ENCODE data around the gene MEIS1.

Gene MEIS1

GRCh38 chr2:66578687-66579106 lies 143.8 kb downstream of the MEIS1 start:
- Histone ChIP-seq H3K9ac (ENCODE audit: low read length) (peak overlapping the region; percentile 84), H3K23ac (ENCODE audit: low read length in 2 of 2) (no peak overlapping the region), H3K4ac (ENCODE audit: low read depth in 1 of 2, low read length in 2 of 2) (no peak overlapping the region), H2BK12ac (ENCODE audit: low read length in 2 of 2) (no peak overlapping the region), H2BK120ac (ENCODE audit: low read depth, low read length) (no peak overlapping the region), H3K9me3 (ENCODE audit: control insufficient read depth, low read length) (no peaks in the 10 kb centered on the region), H3K14ac (ENCODE audit: low read length in 2 of 2) (no peak overlapping the region), H2AK5ac (ENCODE audit: low read length, severe bottlenecking) (no peak overlapping the region), H2AFZ (ENCODE audit: low read depth, low read length) (no peak overlapping the region), H3K36me3 (ENCODE audit: control insufficient read depth in 1 of 2, insufficient read depth in 2 of 2, low read depth in 1 of 2, low read length in 2 of 2) (no peaks in the 10 kb centered on the region), H2BK15ac (ENCODE audit: low read depth, poor library complexity, severe bottlenecking) (no peak overlapping the region), H3K18ac (ENCODE audit: low read depth in 1 of 2, low read length in 2 of 2) (peak overlapping the region in 1 of 2 experiments; percentile 7), H3K79me1 (replicated peaks; ENCODE audit: low read length, poor library complexity, severe bottlenecking) (no peaks in the 10 kb centered on the region), H3K27ac (ENCODE audit: low read length, poor library complexity, severe bottlenecking) (no peak overlapping the region), H3K27me3 (ENCODE audit: control insufficient read depth in 1 of 2, insufficient read depth in 1 of 2, low read length in 2 of 2) (peaks cover 35 to 67% of the 10 kb centered on the region in 2 experiments), H4K91ac (ENCODE audit: low read length) (no peak overlapping the region), H3K4me1 (ENCODE audit: control insufficient read depth, insufficient read depth, low read depth, low read length) (peaks cover 34% of the 10 kb centered on the region), H2BK5ac (ENCODE audit: low read depth, low read length, poor library complexity, severe bottlenecking) (no peak overlapping the region), H3K4me2 (ENCODE audit: low read length, poor library complexity, severe bottlenecking) (no peak overlapping the region), H3K4me3 (ENCODE audit: insufficient read depth in 1 of 2, low read depth in 1 of 2, low read length in 2 of 2) (peak overlapping the region in 1 of 2 experiments; percentile 82), H4K8ac (ENCODE audit: low read length) (no peak overlapping the region)
- 22% methylated on average over 6 of the region's 10 CpGs for WGBS
- no peak for DNase-seq

GRCh38 chr2:66579186-66580126 lies 144.5 kb downstream of the MEIS1 start:
- no peaks in the 10 kb centered on the region for H3K36me3 ChIP-seq (ENCODE audit: control insufficient read depth in 1 of 2, insufficient read depth in 2 of 2, low read depth in 1 of 2, low read length in 2 of 2)
- no peaks in the 10 kb centered on the region for H3K9me3 ChIP-seq (ENCODE audit: control insufficient read depth, low read length)
- H3K14ac ChIP-seq (ENCODE audit: low read length in 2 of 2) = no peak overlapping the region
- no peak overlapping the region for H4K91ac ChIP-seq (ENCODE audit: low read length)
- no peak overlapping the region for H3K18ac ChIP-seq (ENCODE audit: low read depth in 1 of 2, low read length in 2 of 2)
- H3K79me1 ChIP-seq (replicated peaks; ENCODE audit: low read length, poor library complexity, severe bottlenecking) = no peaks in the 10 kb centered on the region
- no peak overlapping the region for H3K27ac ChIP-seq (ENCODE audit: low read length, poor library complexity, severe bottlenecking)
- peaks cover 34% of the 10 kb centered on the region for H3K4me1 ChIP-seq (ENCODE audit: control insufficient read depth, insufficient read depth, low read depth, low read length)
- H3K4ac ChIP-seq (ENCODE audit: low read depth in 1 of 2, low read length in 2 of 2) = no peak overlapping the region
- H2AK5ac ChIP-seq (ENCODE audit: low read length, severe bottlenecking) = no peak overlapping the region
- no peak overlapping the region for H3K4me2 ChIP-seq (ENCODE audit: low read length, poor library complexity, severe bottlenecking)
- WGBS = 33% methylated on average over 5 of the region's 10 CpGs
- H2BK15ac ChIP-seq (ENCODE audit: low read depth, poor library complexity, severe bottlenecking) = no peak overlapping the region
- H2AFZ ChIP-seq (ENCODE audit: low read depth, low read length) = no peak overlapping the region
- H2BK5ac ChIP-seq (ENCODE audit: low read depth, low read length, poor library complexity, severe bottlenecking) = no peak overlapping the region
- no peak overlapping the region for H4K8ac ChIP-seq (ENCODE audit: low read length)
- DNase-seq = no peak
- H3K9ac ChIP-seq (ENCODE audit: low read length) = peak overlapping the region; percentile 84
- no peak overlapping the region for H2BK12ac ChIP-seq (ENCODE audit: low read length in 2 of 2)
- no peak overlapping the region for H3K4me3 ChIP-seq (ENCODE audit: insufficient read depth in 1 of 2, low read depth in 1 of 2, low read length in 2 of 2)
- H3K23ac ChIP-seq (ENCODE audit: low read length in 2 of 2) = no peak overlapping the region
- H2BK120ac ChIP-seq (ENCODE audit: low read depth, low read length) = no peak overlapping the region
- H3K27me3 ChIP-seq (ENCODE audit: control insufficient read depth in 1 of 2, insufficient read depth in 1 of 2, low read length in 2 of 2) = peaks cover 35 to 68% of the 10 kb centered on the region in 2 experiments

- 0% methylated on average over 2 of the region's 10 CpGs for WGBS
- peak overlapping the region; percentile 84 for H3K9ac ChIP-seq (ENCODE audit: low read length)
- no peak overlapping the region for H3K4me2 ChIP-seq (ENCODE audit: low read length, poor library complexity, severe bottlenecking)
- H3K27me3 ChIP-seq (ENCODE audit: control insufficient read depth in 1 of 2, insufficient read depth in 1 of 2, low read length in 2 of 2) = peaks cover 35 to 68% of the 10 kb centered on the region in 2 experiments
- H2AFZ ChIP-seq (ENCODE audit: low read depth, low read length) = no peak overlapping the region
- DNase-seq = no peak
- H3K36me3 ChIP-seq (ENCODE audit: control insufficient read depth in 1 of 2, insufficient read depth in 2 of 2, low read depth in 1 of 2, low read length in 2 of 2) = no peaks in the 10 kb centered on the region
- H3K23ac ChIP-seq (ENCODE audit: low read length in 2 of 2) = no peak overlapping the region
- peak overlapping the region in 1 of 2 experiments; percentile 78 for H3K4me3 ChIP-seq (ENCODE audit: insufficient read depth in 1 of 2, low read depth in 1 of 2, low read length in 2 of 2)
- no peak overlapping the region for H4K91ac ChIP-seq (ENCODE audit: low read length)
- no peaks in the 10 kb centered on the region for H3K79me1 ChIP-seq (replicated peaks; ENCODE audit: low read length, poor library complexity, severe bottlenecking)
- no peak overlapping the region for H2BK15ac ChIP-seq (ENCODE audit: low read depth, poor library complexity, severe bottlenecking)
- peaks cover 34% of the 10 kb centered on the region for H3K4me1 ChIP-seq (ENCODE audit: control insufficient read depth, insufficient read depth, low read depth, low read length)
- no peak overlapping the region for H3K4ac ChIP-seq (ENCODE audit: low read depth in 1 of 2, low read length in 2 of 2)
- H3K14ac ChIP-seq (ENCODE audit: low read length in 2 of 2) = no peak overlapping the region
- no peak overlapping the region for H2BK120ac ChIP-seq (ENCODE audit: low read depth, low read length)
- H2AK5ac ChIP-seq (ENCODE audit: low read length, severe bottlenecking) = no peak overlapping the region
- no peaks in the 10 kb centered on the region for H3K9me3 ChIP-seq (ENCODE audit: control insufficient read depth, low read length)
- H2BK12ac ChIP-seq (ENCODE audit: low read length in 2 of 2) = no peak overlapping the region
- no peak overlapping the region for H4K8ac ChIP-seq (ENCODE audit: low read length)
- H2BK5ac ChIP-seq (ENCODE audit: low read depth, low read length, poor library complexity, severe bottlenecking) = no peak overlapping the region
- H3K27ac ChIP-seq (ENCODE audit: low read length, poor library complexity, severe bottlenecking) = no peak overlapping the region
- no peak overlapping the region for H3K18ac ChIP-seq (ENCODE audit: low read depth in 1 of 2, low read length in 2 of 2)
Observed at GRCh38 chr2:66580166-66581049, 145.5 kb downstream of the MEIS1 start.
